HepG2 (cell line): ENCODE results near the gene TMEM235. TPM values are rescaled to one million over a fixed set of nuclear protein-coding genes. Genes with fewer than 3 reads are reported as not detected.

Experiments used
- BCL3 ChIP-seq: sonication (generic); formaldehyde crosslinking; IDR thresholded peaks from 2 replicates; pipeline ENCODE4 v1.5.1; 2020; ENCODE audit warnings: mild to moderate bottlenecking, missing genetic modification reagents, moderate library complexity
- CENPX ChIP-seq: sonication (generic); formaldehyde crosslinking; IDR thresholded peaks from 2 replicates; pipeline ENCODE4 v1.9.0; 2021; ENCODE audit warnings: mild to moderate bottlenecking, missing genetic modification reagents, moderate library complexity
- CREM ChIP-seq, 2 experiments: sonication (generic) in 1 of 2; formaldehyde crosslinking in 1 of 2; IDR thresholded peaks; 2 replicates each; pipeline versions ENCODE4 v1.4.0 to v1.6.1; 2016 to 2020; ENCODE audit warnings: antibody characterized with exemption in 1 of 2, mild to moderate bottlenecking in 1 of 2, missing genetic modification reagents in 1 of 2
- MAFF ChIP-seq: IDR thresholded peaks from 2 replicates; pipeline ENCODE4 v1.6.1; 2011; ENCODE audit warnings: low read depth, low read length, improper control_type of control experiment
- POGK ChIP-seq: sonication (generic); formaldehyde crosslinking; conservative IDR thresholded peaks from 2 replicates; pipeline ENCODE4 v1.8.0; 2022; ENCODE audit warnings: mild to moderate bottlenecking, moderate library complexity, missing genetic modification reagents
- SP1 ChIP-seq, 2 experiments: fragments of 450-650 bp in 1 of 2; sonication (generic) in 1 of 2; formaldehyde crosslinking in 1 of 2; IDR thresholded peaks; 2 replicates each; pipeline versions ENCODE4 v1.4.0 to v1.6.1; 2016 to 2020; ENCODE audit warnings: missing genetic modification reagents in 1 of 2
- SRSF1 ChIP-seq: fragments of 200-400 bp; formaldehyde crosslinking; optimal IDR thresholded peaks from 2 replicates; pipeline ENCODE3; 2017; ENCODE audit warnings: mild to moderate bottlenecking, low read depth, low read length, moderate library complexity
- SSRP1 ChIP-seq: IDR thresholded peaks from 2 replicates; pipeline ENCODE4 v1.6.1; 2016; ENCODE audit warnings: control low read depth
- ZBTB34 ChIP-seq: sonication (generic); formaldehyde crosslinking; IDR thresholded peaks from 2 replicates; pipeline ENCODE4 v1.8.0; 2022; ENCODE audit warnings: mild to moderate bottlenecking, missing genetic modification reagents
- ZFYVE20 ChIP-seq: sonication (generic); formaldehyde crosslinking; IDR thresholded peaks from 2 replicates; pipeline ENCODE4 v1.8.0; 2023; ENCODE audit warnings: low read depth, mild to moderate bottlenecking, moderate library complexity, missing genetic modification reagents, borderline replicate concordance
- ZMYM4 ChIP-seq: sonication (generic); formaldehyde crosslinking; IDR thresholded peaks from 2 replicates; pipeline ENCODE4 v1.8.1; 2023; ENCODE audit warnings: mild to moderate bottlenecking, missing genetic modification reagents
- ZNF326 ChIP-seq: sonication (generic); formaldehyde crosslinking; IDR thresholded peaks from 2 replicates; pipeline ENCODE4 v1.4.0; 2020; ENCODE audit warnings: missing genetic modification reagents, borderline replicate concordance
- ZNF331 ChIP-seq: sonication (generic); formaldehyde crosslinking; IDR thresholded peaks from 2 replicates; pipeline ENCODE4 v1.4.0; 2020; ENCODE audit warnings: missing genetic modification reagents
- ZNF33A ChIP-seq: sonication (generic); formaldehyde crosslinking; IDR thresholded peaks from 2 replicates; pipeline ENCODE4 v1.5.1; 2020; ENCODE audit warnings: missing genetic modification reagents, mild to moderate bottlenecking, moderate library complexity, borderline replicate concordance
- ZNF496 ChIP-seq: sonication (generic); formaldehyde crosslinking; IDR thresholded peaks from 2 replicates; pipeline ENCODE4 v1.8.1; 2023; ENCODE audit warnings: mild to moderate bottlenecking, moderate library complexity, missing genetic modification reagents; ENCODE audit not compliant: insufficient replicate concordance
- ZNF512B ChIP-seq: sonication (generic); formaldehyde crosslinking; IDR thresholded peaks from 2 replicates; pipeline ENCODE4 v1.5.1; 2020; ENCODE audit warnings: missing genetic modification reagents, mild to moderate bottlenecking, borderline replicate concordance
- ZNF670 ChIP-seq: sonication (generic); formaldehyde crosslinking; IDR thresholded peaks from 2 replicates; pipeline ENCODE4 v1.8.0; 2022; ENCODE audit warnings: mild to moderate bottlenecking, missing genetic modification reagents, borderline replicate concordance
- ZNF691 ChIP-seq: sonication (generic); formaldehyde crosslinking; IDR thresholded peaks from 2 replicates; pipeline ENCODE4 v1.4.0; 2020; ENCODE audit warnings: missing genetic modification reagents, low read depth, mild to moderate bottlenecking, borderline replicate concordance
- ZNF724P ChIP-seq: sonication (generic); formaldehyde crosslinking; IDR thresholded peaks from 2 replicates; pipeline ENCODE4 v1.8.0; 2022; ENCODE audit warnings: missing genetic modification reagents, borderline replicate concordance
- ZSCAN12 ChIP-seq: sonication (generic); formaldehyde crosslinking; IDR thresholded peaks from 2 replicates; pipeline ENCODE4 v1.9.0; 2021; ENCODE audit warnings: mild to moderate bottlenecking, missing genetic modification reagents
- polyA plus RNA-seq, 8 experiments: library from polyadenylated mRNA; depleted of rRNA in 3 of 8; stranded (reverse) in 7 of 8; unstranded in 1 of 8; fragments of >200 nt; fragmentation: Illumina TruSeq in 4 of 8; extraction: Trizol in 4 of 8; gene quantifications; 2 replicates each; pipeline versions ENCODE4 v1.2.1 to v1.2.3, GENCODE V29; 2011 to 2016; ENCODE audit warnings: low read depth in 4 of 8, missing spikeins in 1 of 8, mixed read lengths in 1 of 8; ENCODE audit not compliant: insufficient read depth in 1 of 8
- total RNA-seq, 5 experiments: library from RNA; depleted of rRNA; stranded (reverse); fragments of >200 nt; fragmentation: Illumina TruSeq; extraction: Trizol; gene quantifications; 2 replicates each; pipeline ENCODE4 v1.2.3, GENCODE V29; 2016; ENCODE audit warnings: low read depth in 1 of 5

Gene TMEM235
- total and polyA plus RNA-seq, 2 of the 13 experiments (the other 11 are each of a cell fraction or from before 2014, with no cell fraction given) = not detected

GRCh38 chr17:78253946-78254672, 22.7 kb downstream of the TMEM235 start (continued):
- TF ChIP-seq POGK (CRISPR knock-in tag) = peak; percentile 96
- TF ChIP-seq CENPX (CRISPR knock-in tag) = no peak
- no peak for TF ChIP-seq ZNF326 (CRISPR knock-in tag)
- no peak; the same call in 1 of the 2 replicates for TF ChIP-seq ZNF691 (CRISPR knock-in tag)
- no peak for TF ChIP-seq ZSCAN12 (CRISPR knock-in tag)
- TF ChIP-seq ZNF724P (CRISPR knock-in tag) = peak; percentile 70; the same call in 1 of the 2 replicates
- TF ChIP-seq ZNF512B (CRISPR knock-in tag) = no peak
- TF ChIP-seq MAFF = no peak
- peak; percentile 70; the same call in 1 of the 2 replicates for TF ChIP-seq ZMYM4 (CRISPR knock-in tag)
- no peak for TF ChIP-seq SP1 (IDR thresholded peaks at IDR 0.05)
- no peak for TF ChIP-seq SP1 (CRISPR knock-in tag; IDR thresholded peaks at IDR 0.05)
- peak; percentile 41 for TF ChIP-seq SRSF1
- TF ChIP-seq CREM (IDR thresholded peaks at IDR 0.05) = peak; percentile 89
- no peak for TF ChIP-seq CREM (CRISPR knock-in tag; IDR thresholded peaks at IDR 0.05)
- peak; percentile 85; the same call in 1 of the 2 replicates for TF ChIP-seq ZFYVE20
- no peak for TF ChIP-seq SSRP1
- no peak for TF ChIP-seq ZBTB34 (CRISPR knock-in tag)
- TF ChIP-seq ZNF331 (CRISPR knock-in tag) = peak; percentile 76
- no peak for TF ChIP-seq ZNF496 (CRISPR knock-in tag)
- peak; percentile 69; the same call in 1 of the 2 replicates for TF ChIP-seq ZNF670 (CRISPR knock-in tag)
- peak; percentile 96 for TF ChIP-seq BCL3
- TF ChIP-seq ZNF33A = no peak
